Measurements from ENCODE around the gene TPM3. TPM values are rescaled to one million over a fixed set of nuclear protein-coding genes. Genes with fewer than 3 reads are reported as not detected.

TPM3 gene
- total and polyA plus RNA-seq, 9 of the 15 experiments (the other 6 are each of a cell fraction or from before 2014, with no cell fraction given): 202 to 604 (median 421) TPM

DNA sequence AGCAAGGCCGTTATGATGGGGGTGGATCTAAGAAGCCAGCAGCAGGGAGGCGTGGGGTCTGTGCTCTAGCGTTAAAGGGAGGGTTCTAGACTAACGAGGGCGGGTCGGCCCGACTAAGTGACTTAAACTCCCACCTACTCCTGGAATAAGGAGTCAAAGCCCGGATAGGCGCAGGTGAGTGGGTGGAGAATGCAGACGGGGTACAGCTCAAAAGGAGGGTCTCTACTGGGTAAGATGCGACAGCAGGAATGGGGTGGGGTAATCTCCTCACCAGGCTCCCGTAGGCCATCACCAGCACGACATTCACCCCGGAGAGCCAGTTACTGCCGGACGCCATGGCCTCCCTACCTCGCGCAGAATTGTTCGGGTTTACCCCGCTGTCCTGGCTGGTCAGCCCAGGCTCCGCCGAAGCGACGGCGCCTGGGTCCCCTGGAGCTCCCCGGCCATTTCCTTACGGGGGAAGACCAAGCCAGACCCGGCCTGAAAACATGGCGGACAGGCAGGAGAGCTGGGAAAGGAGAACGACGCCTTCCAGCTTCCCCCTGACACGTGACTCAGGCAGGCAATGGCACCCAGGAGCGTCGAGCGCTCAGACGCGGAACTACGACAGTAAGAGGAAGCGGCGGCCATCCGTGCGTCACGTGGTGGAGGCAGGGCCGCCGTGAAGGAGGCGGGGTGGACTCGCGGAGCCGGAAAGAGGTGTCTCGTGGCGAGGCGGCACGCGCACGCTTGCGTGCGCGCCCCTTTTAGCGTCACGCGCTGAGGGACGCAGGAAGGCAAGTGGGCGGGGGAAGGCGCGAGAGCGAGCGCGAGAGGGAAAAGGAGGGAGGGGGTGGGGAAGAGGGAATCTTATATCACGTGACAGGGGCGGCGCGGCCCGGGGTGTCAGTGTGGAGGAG, 28.4 kb upstream of the TPM3 start, which contains the start of gene UBAP2L (continued):
- TF ChIP-seq, protein P1, sequence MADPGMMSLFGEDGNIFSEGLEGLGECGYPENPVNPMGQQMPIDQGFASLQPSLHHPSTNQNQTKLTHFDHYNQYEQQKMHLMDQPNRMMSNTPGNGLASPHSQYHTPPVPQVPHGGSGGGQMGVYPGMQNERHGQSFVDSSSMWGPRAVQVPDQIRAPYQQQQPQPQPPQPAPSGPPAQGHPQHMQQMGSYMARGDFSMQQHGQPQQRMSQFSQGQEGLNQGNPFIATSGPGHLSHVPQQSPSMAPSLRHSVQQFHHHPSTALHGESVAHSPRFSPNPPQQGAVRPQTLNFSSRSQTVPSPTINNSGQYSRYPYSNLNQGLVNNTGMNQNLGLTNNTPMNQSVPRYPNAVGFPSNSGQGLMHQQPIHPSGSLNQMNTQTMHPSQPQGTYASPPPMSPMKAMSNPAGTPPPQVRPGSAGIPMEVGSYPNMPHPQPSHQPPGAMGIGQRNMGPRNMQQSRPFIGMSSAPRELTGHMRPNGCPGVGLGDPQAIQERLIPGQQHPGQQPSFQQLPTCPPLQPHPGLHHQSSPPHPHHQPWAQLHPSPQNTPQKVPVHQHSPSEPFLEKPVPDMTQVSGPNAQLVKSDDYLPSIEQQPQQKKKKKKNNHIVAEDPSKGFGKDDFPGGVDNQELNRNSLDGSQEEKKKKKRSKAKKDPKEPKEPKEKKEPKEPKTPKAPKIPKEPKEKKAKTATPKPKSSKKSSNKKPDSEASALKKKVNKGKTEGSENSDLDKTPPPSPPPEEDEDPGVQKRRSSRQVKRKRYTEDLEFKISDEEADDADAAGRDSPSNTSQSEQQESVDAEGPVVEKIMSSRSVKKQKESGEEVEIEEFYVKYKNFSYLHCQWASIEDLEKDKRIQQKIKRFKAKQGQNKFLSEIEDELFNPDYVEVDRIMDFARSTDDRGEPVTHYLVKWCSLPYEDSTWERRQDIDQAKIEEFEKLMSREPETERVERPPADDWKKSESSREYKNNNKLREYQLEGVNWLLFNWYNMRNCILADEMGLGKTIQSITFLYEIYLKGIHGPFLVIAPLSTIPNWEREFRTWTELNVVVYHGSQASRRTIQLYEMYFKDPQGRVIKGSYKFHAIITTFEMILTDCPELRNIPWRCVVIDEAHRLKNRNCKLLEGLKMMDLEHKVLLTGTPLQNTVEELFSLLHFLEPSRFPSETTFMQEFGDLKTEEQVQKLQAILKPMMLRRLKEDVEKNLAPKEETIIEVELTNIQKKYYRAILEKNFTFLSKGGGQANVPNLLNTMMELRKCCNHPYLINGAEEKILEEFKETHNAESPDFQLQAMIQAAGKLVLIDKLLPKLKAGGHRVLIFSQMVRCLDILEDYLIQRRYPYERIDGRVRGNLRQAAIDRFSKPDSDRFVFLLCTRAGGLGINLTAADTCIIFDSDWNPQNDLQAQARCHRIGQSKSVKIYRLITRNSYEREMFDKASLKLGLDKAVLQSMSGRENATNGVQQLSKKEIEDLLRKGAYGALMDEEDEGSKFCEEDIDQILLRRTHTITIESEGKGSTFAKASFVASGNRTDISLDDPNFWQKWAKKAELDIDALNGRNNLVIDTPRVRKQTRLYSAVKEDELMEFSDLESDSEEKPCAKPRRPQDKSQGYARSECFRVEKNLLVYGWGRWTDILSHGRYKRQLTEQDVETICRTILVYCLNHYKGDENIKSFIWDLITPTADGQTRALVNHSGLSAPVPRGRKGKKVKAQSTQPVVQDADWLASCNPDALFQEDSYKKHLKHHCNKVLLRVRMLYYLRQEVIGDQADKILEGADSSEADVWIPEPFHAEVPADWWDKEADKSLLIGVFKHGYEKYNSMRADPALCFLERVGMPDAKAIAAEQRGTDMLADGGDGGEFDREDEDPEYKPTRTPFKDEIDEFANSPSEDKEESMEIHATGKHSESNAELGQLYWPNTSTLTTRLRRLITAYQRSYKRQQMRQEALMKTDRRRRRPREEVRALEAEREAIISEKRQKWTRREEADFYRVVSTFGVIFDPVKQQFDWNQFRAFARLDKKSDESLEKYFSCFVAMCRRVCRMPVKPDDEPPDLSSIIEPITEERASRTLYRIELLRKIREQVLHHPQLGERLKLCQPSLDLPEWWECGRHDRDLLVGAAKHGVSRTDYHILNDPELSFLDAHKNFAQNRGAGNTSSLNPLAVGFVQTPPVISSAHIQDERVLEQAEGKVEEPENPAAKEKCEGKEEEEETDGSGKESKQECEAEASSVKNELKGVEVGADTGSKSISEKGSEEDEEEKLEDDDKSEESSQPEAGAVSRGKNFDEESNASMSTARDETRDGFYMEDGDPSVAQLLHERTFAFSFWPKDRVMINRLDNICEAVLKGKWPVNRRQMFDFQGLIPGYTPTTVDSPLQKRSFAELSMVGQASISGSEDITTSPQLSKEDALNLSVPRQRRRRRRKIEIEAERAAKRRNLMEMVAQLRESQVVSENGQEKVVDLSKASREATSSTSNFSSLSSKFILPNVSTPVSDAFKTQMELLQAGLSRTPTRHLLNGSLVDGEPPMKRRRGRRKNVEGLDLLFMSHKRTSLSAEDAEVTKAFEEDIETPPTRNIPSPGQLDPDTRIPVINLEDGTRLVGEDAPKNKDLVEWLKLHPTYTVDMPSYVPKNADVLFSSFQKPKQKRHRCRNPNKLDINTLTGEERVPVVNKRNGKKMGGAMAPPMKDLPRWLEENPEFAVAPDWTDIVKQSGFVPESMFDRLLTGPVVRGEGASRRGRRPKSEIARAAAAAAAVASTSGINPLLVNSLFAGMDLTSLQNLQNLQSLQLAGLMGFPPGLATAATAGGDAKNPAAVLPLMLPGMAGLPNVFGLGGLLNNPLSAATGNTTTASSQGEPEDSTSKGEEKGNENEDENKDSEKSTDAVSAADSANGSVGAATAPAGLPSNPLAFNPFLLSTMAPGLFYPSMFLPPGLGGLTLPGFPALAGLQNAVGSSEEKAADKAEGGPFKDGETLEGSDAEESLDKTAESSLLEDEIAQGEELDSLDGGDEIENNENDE (IDR thresholded peaks at IDR 0.05; ENCODE audit: low read depth, low read length): no peak
- TF ChIP-seq NFE2L1 (tag; IDR thresholded peaks at IDR 0.05; ENCODE audit: borderline replicate concordance, low read depth) (no peak), ZNF444 (CRISPR knock-in tag; IDR thresholded peaks at IDR 0.05) (no peak; the same call in 1 of the 2 replicates), BRD9 (IDR thresholded peaks at IDR 0.05; ENCODE audit: low read depth, partially characterized antibody) (peak; percentile 91), RBM25 (IDR thresholded peaks at IDR 0.05; ENCODE audit: low read depth, low read length, severe bottlenecking) (no peak), ZBTB7A (IDR thresholded peaks at IDR 0.05; ENCODE audit: borderline replicate concordance, control insufficient read depth, low read depth, low read length) (peak; percentile 48; the same call in 1 of the 2 replicates), NR2F6 (CRISPR knock-in tag; IDR thresholded peaks at IDR 0.05) (no peak), CCAR2 (IDR thresholded peaks at IDR 0.05; ENCODE audit: low read depth, low read length) (no peak), ZNF217 (CRISPR knock-in tag; IDR thresholded peaks at IDR 0.05) (no peak), MEF2D (tag; conservative IDR thresholded peaks at IDR 0.05; ENCODE audit: low read depth) (0 out of 2 replicates have a peak, but pooled peaks have one; percentile 14), GTF2E2 (tag; IDR thresholded peaks at IDR 0.05) (peak; percentile 93; the same call in 1 of the 2 replicates), ATF7 (IDR thresholded peaks at IDR 0.05) (peak; percentile 86)
- TF ChIP-seq, protein P2, sequence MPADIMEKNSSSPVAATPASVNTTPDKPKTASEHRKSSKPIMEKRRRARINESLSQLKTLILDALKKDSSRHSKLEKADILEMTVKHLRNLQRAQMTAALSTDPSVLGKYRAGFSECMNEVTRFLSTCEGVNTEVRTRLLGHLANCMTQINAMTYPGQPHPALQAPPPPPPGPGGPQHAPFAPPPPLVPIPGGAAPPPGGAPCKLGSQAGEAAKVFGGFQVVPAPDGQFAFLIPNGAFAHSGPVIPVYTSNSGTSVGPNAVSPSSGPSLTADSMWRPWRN (IDR thresholded peaks at IDR 0.05; ENCODE audit: low read depth): peak; percentile 81; the same call in 1 of the 2 replicates

Data from K562 (cell line).